ENCODE results near the gene DCUN1D1. TPM values are rescaled to one million over a fixed set of nuclear protein-coding genes. Genes with fewer than 3 reads are reported as not detected.

The DCUN1D1 gene
- total RNA-seq, 1 experiment from 2014 or later, result 8.3 TPM

DNA sequence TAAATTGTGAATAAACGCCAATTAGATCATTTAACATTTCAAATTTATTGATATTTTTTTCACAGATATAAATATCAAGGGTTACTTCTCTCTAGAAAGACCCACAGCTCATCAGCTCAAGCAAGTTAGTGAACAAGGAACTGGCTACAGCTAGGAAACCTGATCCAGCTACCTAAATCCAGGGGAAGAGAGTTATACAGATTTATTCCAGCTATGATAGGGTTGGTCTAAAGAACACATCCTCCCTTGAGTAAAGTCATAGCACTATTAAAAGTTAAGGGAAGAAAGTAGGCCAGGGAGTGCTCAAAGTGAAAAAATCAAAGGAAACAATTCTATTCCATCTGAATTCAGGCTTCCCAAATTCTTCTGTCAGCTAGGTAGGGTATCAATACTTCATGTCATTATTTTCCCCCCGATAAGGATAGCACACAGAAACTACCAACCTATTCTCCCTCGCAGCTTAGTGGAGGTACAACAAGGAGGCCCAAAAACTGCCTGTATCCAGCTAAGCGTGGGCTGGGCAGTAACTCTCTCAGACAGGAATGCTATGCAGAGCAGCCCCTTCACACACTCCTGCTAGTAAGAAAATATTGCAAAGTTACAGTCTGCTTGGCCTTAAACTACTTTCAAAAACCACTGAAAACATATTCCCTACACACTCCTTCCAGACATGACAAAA lies 44.0 kb downstream of the DCUN1D1 start:
- no peak for DNase-seq (ENCODE audit: low spot score)

DNA sequence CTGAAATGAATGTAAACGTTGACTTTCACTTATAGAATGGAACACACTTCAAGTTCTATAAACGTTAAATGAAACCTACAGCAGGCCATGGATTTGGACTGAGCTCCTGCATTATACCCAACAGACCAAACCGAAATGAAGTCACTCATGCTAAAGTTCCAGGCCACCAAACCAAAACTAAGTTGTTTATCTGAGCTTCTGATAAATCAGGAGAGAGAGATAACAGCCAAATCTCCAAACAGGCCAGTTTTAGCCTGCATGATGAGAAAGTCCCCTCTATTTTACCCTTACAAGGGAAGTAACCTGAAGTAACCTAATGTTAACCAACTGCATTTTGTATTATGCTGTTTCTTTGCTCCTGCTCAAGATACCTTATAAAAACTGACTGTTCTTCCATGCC lies 44.5 kb downstream of the DCUN1D1 start:
- DNase-seq (ENCODE audit: low spot score), result no peak

DNA sequence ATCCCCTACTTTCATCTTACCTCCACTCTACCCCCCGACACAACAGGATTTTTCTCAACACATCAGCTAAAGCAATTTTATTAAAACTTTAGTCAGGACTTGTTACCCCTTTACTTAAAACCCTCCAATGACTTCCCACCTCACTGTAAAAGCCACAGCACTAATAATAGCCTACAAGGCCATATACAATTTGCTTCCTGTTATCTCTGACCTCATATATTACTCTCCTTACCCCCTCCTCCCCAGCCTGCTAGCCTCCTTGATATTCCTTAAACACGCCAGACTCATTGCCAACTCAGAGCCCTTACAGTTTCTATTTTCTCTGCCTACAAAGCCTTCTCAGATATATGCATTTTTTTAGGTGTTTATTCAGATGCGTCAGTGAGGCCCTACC lies 54.4 kb downstream of the DCUN1D1 start:
- no peak for DNase-seq (ENCODE audit: low spot score)

DNA sequence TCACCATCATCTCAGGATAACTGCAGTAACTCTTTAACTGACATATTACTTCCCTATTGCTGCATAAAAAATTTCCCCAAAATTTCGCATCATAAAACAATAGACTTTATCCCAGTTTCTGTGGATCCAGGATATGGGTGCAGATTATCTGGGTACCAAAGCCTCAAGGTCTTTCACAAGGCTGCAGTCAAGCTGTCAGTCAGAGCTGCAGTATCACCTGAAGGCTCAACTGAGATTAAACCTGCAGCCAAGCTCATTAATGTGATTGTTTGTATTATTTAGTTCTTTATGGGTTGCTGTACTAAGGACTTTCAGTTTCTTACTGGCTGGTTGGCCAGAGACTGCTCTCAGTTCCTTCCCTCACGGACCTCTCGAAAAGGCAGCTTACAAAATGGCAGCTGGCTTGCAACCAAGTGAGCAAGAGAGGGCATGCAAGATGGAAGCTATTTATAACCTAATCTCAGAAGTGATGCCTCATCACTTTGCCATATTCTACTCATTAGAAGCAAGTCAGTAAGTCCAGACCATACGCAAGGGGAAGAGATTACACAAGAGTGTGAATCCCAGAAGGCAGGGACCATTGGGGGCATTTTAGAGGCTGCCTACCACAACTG lies 54.9 kb downstream of the DCUN1D1 start:
- no peak for DNase-seq (ENCODE audit: low spot score)

DNA sequence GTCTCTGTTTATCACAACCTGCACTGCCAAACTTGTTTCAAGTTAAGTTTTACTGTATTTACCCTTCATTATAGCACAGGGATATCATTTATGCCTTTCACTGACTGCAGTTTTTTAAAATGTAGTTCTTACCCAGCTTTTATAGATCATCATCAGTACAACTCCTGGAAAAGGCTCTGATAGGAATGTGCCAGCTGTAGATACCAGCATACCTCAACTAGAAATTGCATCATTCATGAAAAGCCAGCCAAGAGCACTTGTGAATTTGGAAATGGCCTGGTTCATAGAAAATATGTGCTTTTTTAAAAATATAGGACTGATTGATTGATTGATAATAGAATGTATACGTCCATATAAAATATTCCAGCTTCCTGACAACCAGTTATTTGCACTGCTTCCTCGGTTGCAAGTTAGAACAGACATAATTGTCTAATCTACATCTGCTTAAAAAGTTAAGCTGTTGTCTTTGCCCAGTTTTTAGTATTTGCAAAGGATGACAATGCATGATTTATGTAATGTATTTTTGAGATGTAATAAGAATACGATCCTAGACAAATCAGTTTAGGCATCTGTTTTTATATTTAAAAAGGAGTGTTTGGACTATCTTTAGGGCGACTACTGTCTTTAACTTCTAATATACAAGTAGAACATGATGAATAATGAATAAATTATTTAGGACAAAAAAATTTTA lies 58.5 kb downstream of the DCUN1D1 start:
- no peak for DNase-seq (ENCODE audit: low spot score)

DNA sequence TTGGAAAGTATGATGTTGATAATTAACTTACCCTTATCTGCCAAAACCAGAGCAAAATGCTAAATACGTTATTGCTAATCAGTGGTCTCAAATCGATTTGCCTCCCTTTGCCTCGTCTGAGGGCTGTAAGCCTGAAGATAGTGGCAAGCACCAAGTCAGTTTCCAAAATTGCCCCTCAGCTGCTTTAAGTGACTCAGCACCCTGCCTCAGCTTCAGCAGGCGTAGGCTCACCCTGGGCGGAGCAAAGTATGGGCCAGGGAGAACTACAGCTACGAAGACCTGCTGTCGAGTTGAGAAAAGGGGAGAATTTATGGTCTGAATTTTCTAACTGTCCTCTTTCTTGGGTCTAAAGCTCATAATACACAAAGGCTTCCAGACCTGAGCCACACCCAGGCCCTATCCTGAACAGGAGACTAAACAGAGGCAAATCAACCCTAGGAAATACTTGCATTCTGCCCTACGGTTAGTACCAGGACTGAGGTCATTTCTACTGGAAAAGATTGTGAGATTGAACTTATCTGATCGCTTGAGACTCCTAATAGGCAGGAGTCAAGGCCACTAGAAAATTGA lies 59.7 kb downstream of the DCUN1D1 start:
- peak; percentile 16 for DNase-seq (ENCODE audit: low spot score)

DNA sequence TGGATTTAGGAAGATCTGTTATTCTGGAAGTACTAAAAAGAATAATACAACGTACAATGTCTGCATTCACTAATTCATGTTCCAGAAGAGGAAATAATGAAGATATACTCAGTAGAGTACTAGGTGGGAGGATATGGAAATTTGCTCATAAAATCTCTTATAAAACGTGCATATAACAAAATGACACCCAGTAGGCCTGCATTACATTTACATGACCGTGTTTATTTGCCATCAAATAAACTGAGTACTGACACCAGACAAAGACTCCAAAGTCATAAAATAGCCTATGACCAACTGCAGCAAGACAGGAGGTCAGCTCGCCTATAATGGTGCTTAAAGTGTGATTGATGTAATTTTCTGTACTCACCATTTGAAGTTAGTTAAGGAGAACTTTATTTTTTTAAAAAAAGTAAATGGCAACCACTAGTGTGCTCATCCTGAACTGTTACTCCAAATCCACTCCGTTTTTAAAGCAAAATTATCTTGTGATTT lies 60.4 kb downstream of the DCUN1D1 start:
- DNase-seq (ENCODE audit: low spot score), result no peak

DNA sequence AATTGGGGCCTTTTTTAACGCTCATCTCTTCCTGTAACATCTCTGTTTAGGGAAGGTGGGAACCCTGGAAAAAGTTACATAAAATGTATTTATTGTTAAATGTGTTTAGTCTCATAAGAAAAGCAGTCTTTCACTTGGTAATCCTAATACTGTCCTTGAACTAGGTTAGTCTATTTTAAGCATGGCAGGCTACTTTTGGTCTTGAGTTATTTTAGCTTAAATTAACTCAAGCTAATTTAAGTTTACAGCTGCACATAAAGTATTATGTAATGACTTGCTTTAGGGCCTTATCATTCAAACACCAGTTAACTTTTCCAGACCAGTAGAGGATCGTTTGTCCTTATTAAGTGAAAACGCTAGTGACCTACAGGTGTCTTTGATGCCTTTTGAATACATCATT lies 63.2 kb downstream of the DCUN1D1 start:
- DNase-seq (ENCODE audit: low spot score), result no peak

DNA sequence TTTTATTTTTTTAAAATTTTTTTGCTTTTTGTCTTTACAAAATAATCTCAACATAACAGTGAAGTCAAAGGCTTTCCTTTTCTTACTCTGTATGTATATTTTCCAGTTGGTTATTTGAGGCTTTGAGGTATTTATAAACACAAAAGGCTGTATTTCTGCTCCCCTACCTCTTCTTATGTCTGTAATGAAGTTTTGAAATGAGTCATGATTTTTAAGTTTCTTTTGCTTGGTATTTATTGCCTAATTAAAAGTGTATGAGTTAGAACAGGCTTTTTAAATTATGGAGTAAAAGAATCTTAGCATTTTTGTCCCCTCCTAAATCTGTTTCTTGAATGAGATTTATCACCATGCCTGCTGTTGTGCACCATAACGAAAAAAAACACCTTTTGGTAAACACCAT lies 66.0 kb downstream of the DCUN1D1 start:
- no peak for DNase-seq (ENCODE audit: low spot score)

DNA sequence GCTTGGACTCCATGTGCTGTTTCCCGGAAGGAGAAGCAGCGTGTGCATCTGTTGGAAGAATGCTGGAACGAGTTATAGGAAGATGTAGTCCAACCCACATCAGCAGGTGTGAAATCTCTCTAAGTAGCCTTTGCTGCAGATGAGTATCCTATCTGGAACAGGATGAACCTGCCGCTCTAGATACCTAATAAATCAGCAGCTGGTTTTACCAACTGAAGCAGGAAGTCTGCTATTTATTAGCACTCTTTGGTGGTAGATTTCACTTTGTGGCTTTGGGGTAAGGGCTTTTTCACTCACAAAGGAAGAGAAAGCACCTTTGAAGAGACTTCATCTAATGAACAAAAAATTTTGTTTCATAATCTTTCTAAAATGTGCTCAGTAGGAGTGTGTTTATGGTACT lies 66.4 kb downstream of the DCUN1D1 start:
- no peak for DNase-seq (ENCODE audit: low spot score)

DNA sequence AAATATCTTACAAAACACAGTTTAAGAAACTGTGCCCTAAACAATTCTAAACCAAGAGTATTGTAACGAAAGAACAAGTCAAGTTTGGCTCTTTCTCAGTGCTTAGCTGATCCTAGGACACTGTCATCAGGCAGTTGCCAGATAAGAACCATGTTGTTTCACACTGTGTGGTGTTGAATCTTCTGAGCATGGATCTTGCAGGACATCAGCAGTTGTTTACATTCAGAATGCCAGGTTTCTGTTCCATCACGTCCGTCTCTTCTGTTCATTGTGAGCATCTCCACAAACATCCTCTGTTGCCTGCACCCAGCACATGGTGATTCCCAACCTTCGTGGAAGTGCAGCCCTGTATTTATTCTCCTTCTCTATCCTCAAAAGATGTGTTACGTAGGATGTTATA lies 67.9 kb downstream of the DCUN1D1 start:
- DNase-seq (ENCODE audit: low spot score), result no peak

DNA sequence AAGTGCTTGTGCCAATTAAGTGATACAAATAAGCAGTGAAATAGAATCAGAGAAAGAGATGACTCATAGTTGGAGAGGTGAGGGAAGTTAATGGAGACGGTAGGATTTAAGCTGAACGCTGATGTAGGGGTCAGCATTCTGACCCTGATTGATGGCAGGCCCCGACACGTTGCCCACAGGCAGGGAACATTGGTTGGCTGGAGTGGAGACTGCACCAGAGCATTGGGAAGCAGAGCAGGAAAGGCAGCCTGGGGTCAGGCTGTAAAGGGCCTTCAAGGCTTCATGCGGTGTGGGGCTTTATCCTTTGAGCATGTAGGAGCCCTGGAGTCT lies 68.6 kb downstream of the DCUN1D1 start:
- DNase-seq (ENCODE audit: low spot score), result no peak

DNA sequence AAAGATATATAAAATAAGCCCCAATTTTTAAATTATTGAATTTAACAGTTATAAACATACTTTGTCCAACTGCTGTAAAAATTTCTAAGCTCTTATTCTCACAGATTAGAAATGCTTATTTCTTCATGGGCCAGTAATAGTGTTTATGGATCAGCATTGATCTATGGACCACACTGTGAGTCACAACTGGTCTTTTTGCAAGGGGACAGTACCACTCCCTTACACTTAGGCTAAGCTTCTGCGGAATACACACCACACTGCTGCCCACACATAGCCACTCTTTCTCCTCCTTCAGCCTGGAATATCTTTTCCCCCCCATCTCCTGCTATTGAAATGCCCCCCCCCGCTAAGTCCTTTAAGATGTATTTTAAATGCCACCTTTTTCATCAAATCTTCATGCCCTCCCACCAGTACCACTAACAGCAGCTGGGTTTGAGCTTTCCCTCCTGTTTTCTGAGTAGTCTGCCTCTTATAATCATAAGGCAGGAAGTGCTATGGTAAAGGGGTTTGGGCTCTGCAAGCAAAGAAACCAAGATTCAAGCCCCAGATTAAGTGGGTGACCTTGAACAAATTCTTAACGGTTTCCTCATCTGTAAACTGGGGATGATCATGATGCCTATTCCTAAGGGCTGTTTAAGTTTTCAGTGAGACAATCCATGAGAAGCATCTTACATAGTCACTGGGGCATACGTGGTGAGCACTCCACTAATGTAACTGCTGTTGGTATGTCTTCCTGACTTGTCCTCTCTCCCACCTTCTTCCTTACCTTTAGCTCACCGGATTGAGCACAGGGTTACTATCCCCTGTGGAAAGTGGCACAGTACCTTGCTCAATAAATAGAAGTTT lies 69.2 kb downstream of the DCUN1D1 start:
- DNase-seq (ENCODE audit: low spot score), result no peak

DNA sequence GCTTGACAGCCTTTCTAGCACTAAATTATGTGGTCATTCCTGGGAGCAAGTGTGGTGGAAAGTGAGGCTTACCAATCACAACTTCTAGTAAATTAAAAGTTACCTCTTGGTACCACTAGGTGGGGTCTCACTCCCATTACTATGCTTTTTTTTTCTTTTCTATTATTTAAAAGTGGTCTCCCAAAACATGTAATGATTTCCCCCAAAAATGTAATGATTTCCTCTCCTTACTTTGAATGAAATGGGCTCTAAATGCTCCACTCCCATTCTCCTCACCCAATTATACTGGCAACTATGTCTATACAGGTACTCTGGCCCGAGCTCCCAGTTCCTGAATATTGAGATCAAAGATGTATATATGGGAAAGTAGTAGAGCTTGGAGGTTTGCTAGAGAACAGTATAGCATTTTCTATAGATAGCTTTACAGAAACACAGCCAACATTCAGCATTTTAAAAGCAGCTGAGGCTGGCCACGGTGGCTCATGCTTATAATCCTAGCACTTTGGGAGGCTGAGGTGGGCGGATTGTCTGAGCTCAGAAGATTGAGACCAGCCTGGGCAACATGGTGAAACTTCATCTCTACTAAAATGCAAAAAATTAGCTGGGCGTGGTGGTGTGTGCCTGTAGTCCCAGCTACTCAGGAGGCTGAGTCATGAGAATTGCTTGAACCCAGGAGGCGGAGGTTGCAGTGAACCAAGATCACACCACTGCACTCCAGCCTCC lies 70.9 kb downstream of the DCUN1D1 start:
- peak; percentile 26 for DNase-seq (ENCODE audit: low spot score)

DNA sequence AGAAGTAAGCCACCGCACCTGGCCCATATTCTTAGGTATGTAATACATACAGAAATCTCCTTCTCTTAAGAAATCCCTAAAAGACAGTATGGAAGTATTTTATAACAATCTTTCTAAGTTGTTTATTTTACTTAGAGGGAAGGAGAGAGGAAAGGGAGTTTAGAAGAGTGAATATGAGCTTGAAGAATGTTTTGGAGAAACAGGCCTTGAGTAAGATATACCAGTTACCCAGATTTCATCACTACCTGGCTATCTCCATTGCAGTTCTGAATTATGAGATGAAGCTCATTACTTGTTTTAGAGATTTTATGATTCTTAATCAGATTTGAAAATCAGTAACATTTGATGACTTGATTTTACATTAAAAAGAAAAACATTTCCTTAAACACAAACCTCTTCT lies 71.9 kb downstream of the DCUN1D1 start:
- DNase-seq (ENCODE audit: low spot score), result no peak

DNA sequence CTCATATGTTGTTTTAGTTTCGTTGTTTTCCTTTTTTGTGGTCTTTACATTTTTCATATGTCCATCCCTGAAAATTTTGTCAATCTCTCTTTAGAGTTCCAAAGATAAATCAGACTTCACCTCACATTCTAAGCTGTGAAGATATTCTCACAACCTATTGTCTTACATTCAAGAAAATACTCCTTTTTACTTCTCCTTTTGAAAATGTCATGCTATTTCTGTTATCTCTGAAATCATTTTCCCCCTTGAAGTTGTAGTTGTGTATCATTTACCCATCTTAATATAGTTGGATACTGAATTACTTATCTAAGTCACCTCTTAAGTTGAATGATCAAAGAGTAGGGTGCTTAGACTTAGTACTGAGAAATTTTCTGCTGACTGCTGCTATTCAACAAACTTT lies 74.3 kb downstream of the DCUN1D1 start:
- DNase-seq (ENCODE audit: low spot score), result no peak

DNA sequence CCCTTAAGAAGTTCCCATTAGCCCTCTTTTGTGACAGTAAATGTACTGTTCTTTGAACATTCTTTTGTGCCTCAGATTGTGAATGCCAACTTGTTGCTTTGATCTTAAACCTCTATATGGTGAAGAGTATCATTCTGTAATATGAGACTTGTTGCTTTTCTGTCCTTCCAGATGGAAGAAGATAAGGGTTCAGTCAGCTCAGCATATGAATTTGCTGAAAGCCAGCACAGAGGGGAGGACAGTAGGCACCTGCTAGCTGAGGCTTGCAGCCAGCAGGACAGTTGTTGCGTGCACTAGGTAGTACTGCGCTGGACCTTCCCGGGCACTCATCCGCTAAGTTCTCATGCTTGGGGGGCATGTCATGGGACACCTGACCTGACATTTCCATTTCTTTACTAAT lies 74.7 kb downstream of the DCUN1D1 start:
- DNase-seq (ENCODE audit: low spot score), result no peak

DNA sequence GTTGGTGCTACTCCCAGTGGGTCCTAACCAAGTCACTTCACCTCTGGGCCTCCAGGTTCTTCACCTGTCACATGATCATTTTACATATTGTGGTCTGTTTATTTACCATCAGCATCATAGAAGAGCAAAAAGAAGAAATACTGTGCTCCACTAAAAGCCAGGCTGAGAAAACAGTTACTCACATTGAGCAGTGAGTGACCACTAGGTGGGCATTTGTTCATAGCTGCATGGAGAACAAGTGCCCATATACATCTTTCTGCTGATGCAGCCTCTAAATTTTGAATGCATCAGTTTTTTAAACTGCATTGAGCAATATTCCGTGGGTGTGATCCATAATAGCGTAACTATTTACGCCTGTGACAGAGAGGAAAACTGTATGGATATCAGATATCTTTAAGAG lies 76.2 kb downstream of the DCUN1D1 start:
- no peak for DNase-seq (ENCODE audit: low spot score)

DNA sequence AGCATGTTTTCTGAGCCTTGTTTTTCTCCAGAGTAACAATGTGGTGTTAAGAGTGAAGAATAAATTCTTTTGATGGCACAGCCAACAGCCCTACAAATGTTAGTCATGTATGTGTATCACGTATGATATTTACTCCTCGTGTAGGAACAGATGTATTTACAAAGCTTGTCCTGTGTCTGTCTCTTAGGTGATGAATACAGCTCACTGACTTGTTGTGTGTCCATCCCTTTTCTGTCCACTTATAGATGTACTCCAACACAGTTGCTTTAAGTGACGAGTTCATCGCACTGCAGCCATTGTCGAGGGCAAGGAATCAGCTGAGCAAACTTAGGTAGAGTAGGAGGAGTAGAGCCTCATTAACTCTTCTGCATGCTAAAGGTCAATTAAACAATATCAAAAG lies 78.1 kb downstream of the DCUN1D1 start:
- DNase-seq (ENCODE audit: low spot score), result no peak

DNA sequence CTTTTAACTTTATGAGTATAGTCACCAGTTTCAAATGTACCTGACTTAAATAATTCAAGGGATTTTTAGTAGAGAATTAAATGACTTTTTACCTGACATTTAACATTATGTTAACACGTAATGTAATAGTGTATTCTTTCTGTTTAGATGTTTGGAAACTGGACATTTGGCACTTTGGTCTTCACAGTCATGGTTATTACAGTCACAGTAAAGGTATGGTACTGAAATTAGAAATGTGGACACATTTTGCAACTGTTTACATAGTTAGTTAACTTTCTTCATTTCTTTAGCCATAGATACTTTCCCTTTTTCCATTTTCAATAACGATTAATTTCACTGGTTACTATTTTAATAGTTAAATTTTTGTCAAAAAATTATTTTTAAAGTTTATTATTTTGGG lies 83.8 kb downstream of the DCUN1D1 start:
- no peak for DNase-seq (ENCODE audit: low spot score)

DNA sequence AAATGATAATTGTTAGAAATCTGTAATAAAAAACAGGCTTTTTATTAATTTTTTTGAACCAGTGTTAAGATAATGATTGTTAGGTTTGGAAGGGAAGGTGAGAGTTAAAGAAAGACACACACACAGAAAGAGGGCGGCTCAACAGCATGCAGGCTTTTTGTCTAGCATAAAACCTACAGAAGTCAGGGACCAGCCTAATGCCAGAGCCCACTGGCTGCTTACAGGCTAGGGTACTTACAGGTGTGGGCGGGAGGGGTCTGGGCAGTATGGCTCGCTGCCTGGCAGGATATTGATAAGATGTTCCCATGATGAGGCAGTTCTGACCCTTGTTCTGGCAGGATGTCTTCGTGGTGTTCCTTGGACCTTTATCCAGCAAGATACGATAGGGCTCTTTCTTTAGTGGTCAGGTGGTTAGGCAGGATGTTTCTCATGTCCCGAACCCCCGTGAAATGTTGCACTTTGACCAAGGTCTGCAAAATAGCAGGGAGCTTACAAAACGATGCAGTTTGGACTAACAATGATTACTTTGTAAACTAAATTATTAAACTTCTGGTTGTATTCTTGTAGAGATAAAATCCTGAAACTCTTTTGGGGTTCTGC lies 84.7 kb downstream of the DCUN1D1 start:
- DNase-seq (ENCODE audit: low spot score), result no peak

Measured in HT-29 (cell line).